Mucosa of rectum (tissue), 2 donors: ENCODE results near the gene GARNL3.
A peak's percentile ranks its signal among the peaks of the same experiment; 100 is the strongest.

Experiments
- H3K27ac ChIP-seq, 2 donors: one replicate each; pipeline ENCODE4 v1.7.0; 2013; ENCODE audit warnings: inconsistent platforms in 2 of 2, low read depth in 2 of 2, low read length in 2 of 2
- H3K27me3 ChIP-seq, 2 donors: one replicate each; pipeline ENCODE4 v1.7.0; 2013; ENCODE audit warnings: low read length in 2 of 2; ENCODE audit not compliant: control insufficient read depth in 2 of 2, insufficient read depth in 2 of 2
- H3K36me3 ChIP-seq, 2 donors: one replicate each; pipeline ENCODE4 v1.7.0; 2013; ENCODE audit warnings: low read length in 2 of 2; ENCODE audit not compliant: control insufficient read depth in 2 of 2, insufficient read depth in 2 of 2
- H3K4me1 ChIP-seq, 2 donors: one replicate each; pipeline ENCODE4 v1.7.0; 2013; ENCODE audit warnings: low read length in 2 of 2, mild to moderate bottlenecking in 1 of 2; ENCODE audit not compliant: control insufficient read depth in 2 of 2, insufficient read depth in 2 of 2
- H3K4me3 ChIP-seq, 2 donors: one replicate each; pipeline ENCODE4 v1.7.0; 2013; ENCODE audit warnings: low read length in 2 of 2
- H3K9ac ChIP-seq, 2 donors: one replicate each; pipeline ENCODE4 v1.7.0; 2013; ENCODE audit warnings: low read length in 2 of 2, low read depth in 1 of 2, mild to moderate bottlenecking in 1 of 2
- H3K9me3 ChIP-seq, 2 donors: one replicate each; pipeline ENCODE4 v1.7.0; 2013; ENCODE audit warnings: low read length in 2 of 2; ENCODE audit not compliant: control insufficient read depth in 2 of 2
- donor health status: healthy.
- donor health status: Normal muscosa, but diverticular disease.

The GARNL3 gene

DNA sequence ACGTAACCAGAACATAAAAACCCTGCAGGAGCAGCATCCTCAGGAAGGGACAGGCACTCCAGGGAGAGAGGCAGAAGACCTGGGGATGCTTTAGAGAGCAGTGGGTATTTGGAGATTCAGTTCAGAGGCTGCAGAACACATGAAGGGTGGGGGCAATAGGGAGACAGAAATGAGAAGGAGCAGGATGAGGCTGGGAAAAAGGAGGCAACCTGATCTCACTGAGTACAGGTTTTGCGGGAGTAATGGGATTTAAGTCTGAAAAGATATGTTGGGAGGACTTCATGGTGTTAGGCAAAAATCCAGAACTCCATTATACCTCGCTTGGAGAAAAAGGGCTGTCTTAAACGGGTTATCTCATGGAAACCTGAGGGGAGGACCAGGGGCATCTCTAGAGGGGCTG, 41.3 kb upstream of the GARNL3 start:
- H3K27me3 ChIP-seq = no peaks in the 10 kb centered on the region
- H3K4me3 ChIP-seq = no peak overlapping the region
- H3K4me1 ChIP-seq = peaks cover 8 to 11% of the 10 kb centered on the region in 2 donors
- H3K9ac ChIP-seq = no peak overlapping the region
- H3K36me3 ChIP-seq = no peaks in the 10 kb centered on the region
- no peak overlapping the region for H3K27ac ChIP-seq
- no peaks in the 10 kb centered on the region for H3K9me3 ChIP-seq

DNA sequence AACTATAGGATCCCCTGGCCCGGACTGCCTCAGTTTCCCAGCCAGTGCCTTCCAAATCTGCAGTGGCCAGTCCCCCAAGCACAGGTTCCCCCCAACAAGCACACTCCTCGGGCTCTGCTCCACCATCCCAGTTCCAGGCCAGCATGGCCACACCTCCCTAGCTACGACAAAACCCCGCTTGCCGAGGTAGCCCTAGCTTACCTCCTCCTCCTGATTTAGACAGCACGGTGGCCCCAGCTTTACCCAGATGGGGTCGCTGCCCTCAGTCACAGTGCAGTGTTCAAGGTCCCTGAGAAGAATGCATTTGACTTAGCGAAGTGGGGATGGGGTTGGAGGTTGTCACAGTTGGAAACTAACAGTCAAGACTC, 40.8 kb upstream of the GARNL3 start:
- no peaks in the 10 kb centered on the region for H3K27me3 ChIP-seq
- H3K9ac ChIP-seq = peak overlapping the region in 1 of 2 donors; percentile 3
- H3K4me3 ChIP-seq = peak overlapping the region; percentile 70 to 86
- H3K27ac ChIP-seq = no peak overlapping the region
- H3K9me3 ChIP-seq = no peaks in the 10 kb centered on the region
- H3K4me1 ChIP-seq = peaks cover 8 to 11% of the 10 kb centered on the region in 2 donors
- no peaks in the 10 kb centered on the region for H3K36me3 ChIP-seq

DNA sequence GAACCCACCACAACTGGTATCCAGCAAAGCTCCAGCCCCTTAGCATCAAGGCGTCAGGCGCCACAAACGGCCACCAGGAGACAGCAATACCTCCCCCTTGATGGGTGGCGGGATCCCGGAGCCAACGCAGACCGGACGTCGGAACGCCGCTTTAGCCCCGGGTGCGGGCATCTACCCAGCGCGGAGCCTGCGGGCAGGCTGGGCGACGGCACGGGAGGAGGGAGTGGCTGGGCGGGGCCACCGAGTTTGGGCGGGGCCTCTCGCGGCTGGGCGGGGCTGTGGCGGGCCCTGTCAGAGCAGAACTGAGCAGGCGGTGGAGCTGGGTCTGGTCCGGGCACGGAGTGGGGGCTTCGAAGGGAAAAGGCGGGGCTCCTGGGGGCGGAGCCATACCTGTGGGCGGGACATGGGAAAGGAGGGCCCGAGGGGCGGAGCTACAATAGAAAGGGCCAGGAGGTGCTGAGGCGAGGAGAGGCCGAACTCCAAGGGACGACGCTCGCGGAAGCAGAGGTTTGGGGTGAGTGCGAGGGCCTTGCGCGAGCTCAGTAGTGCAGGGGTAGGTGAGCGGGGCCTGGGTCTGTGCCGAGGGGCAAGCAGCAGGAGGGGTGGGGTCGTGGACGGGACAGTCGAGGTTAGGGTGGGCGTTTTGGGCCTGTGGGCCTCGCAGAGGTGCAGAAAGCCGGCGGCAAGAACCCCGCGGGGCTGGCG, 40.2 kb upstream of the GARNL3 start:
- Histone ChIP-seq H3K9ac (peak overlapping the region; percentile 60), H3K9me3 (no peaks in the 10 kb centered on the region), H3K27me3 (no peaks in the 10 kb centered on the region), H3K27ac (peak overlapping the region; percentile 77 to 81), H3K4me3 (peak overlapping the region; percentile 70 to 86), H3K36me3 (no peaks in the 10 kb centered on the region), H3K4me1 (peaks cover 8 to 11% of the 10 kb centered on the region in 2 donors)

DNA sequence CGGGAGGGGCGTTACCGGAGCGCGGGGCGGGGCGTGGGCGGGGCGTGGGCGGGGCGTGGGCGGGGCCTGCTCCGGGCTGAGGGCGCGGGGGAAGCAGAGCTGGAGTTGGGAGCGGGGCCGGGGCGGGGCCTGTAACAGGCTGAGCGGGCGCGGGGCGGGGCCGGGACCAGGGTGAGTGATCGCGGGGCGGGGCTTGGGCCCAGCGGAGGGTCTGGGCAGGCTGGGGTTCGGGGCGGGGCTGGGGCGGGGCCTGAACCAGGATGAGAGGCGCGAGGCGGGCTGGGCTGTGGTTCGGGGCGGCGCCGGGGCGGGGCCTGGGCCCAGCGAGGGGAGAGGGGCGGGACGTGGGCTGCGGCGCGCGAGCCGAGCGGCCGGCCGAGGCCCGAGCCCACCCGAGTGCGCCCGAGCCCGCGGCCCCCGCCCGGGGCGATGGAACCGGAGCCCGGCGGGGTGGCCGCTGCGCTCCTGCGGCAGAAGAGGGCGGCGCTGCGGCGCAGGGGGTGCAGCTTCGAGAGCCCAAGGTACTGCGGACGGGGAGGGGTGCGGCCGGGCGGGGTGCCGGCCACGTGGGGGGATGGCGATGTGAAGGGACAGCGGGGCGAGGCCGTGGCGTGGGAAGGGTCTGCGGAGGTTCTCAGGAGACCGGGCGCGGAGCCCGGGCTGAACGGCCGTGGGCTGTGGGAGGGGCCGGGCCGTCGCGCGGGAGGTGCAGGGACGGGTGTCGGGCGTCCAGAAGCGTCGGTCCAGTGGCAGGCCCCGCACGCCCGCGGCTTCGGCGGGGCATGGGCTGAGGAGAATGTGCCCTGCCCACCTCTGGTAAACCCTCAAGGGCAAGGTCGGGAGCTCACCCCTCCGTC, 39.5 kb upstream of the GARNL3 start:
- Histone ChIP-seq H3K4me3 (peak overlapping the region; percentile 70 to 86), H3K27ac (peak overlapping the region; percentile 77 to 81), H3K36me3 (no peaks in the 10 kb centered on the region), H3K9me3 (no peaks in the 10 kb centered on the region), H3K4me1 (peaks cover 8 to 11% of the 10 kb centered on the region in 2 donors), H3K27me3 (no peaks in the 10 kb centered on the region), H3K9ac (peak overlapping the region; percentile 41 to 46)

DNA sequence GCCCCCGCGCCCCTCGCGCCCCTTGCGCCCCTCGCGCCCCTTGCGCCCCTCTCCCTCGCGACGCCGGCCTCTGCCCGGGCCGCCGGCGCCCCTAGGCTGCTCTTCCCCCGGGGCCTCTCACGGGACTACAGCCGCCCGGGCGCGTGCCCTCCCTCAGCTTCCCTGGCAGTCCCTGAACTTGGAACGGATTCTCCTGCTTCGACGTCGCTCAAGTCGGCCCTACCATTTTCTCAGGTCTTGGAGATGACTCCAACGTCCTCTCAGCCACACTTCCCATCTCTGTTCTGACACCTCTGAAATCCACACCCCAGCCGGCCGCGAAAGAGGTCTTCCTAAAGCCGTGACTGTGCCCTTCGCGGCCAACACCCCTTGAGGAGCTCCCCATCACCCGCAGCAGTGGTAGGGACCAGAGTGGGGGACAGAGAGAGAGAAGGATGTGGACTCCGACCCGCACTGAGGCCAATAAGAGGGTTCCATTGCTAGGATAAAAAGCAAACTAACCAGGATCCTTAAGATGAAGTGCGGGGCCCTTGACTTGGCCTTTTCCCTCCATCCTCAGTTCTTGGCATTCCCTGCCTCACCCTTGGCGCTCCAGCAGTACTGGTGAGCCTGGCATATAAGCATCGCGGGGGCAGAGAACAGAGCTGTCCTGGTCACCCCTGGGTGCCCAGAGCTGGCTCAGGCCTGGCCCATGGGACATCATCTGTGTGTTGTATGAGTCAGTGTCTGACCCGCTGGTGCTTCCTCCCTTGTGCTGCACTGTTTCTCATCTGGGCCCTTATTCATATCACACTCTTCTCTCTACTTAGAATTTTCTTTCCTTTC, 38.6 kb upstream of the GARNL3 start:
- peaks cover 8 to 11% of the 10 kb centered on the region in 2 donors for H3K4me1 ChIP-seq
- H3K9me3 ChIP-seq = no peaks in the 10 kb centered on the region
- H3K9ac ChIP-seq = peak overlapping the region in 1 of 2 donors; percentile 46
- H3K36me3 ChIP-seq = no peaks in the 10 kb centered on the region
- peak overlapping the region; percentile 62 to 69 for H3K4me3 ChIP-seq
- no peaks in the 10 kb centered on the region for H3K27me3 ChIP-seq
- H3K27ac ChIP-seq = no peak overlapping the region

DNA sequence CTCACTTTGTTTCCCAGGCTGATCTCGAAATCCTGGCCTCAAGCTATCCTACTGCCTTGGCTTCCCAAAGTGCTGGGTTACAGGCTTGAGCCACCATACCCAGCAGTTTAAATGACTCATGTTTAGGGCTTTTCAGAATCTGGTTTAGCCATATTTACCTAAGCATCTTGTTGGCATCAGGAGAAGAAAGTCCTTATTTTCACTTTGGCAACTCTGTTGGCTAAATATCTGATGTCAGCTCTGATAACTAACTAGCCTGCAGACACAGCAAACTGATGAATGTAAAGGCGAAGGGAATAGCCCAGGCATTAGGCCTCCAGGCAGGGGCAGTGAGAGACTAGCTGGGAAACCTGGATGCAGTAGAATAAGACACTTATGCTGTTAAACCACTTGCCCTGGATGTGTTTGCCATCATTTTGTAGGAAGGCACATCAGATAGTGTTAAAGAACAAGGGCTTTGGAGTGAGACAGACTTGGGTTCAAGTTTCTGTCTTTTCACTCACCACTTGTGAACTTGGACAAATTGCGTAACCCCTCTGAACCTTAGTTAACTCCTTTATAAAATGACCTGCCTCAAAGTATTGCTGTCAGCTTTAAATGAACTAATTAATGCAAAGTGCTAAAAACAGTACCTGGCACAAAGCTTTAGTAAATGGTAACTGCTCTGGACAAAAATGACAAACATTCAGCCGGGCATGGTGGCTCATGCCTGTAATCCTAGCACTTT, 34.7 kb upstream of the GARNL3 start:
- no peak overlapping the region for H3K27ac ChIP-seq
- H3K27me3 ChIP-seq = no peaks in the 10 kb centered on the region
- no peak overlapping the region for H3K4me3 ChIP-seq
- H3K9me3 ChIP-seq = no peaks in the 10 kb centered on the region
- H3K36me3 ChIP-seq = no peaks in the 10 kb centered on the region
- H3K4me1 ChIP-seq = peaks cover 3 to 5% of the 10 kb centered on the region in 2 donors
- no peak overlapping the region for H3K9ac ChIP-seq

DNA sequence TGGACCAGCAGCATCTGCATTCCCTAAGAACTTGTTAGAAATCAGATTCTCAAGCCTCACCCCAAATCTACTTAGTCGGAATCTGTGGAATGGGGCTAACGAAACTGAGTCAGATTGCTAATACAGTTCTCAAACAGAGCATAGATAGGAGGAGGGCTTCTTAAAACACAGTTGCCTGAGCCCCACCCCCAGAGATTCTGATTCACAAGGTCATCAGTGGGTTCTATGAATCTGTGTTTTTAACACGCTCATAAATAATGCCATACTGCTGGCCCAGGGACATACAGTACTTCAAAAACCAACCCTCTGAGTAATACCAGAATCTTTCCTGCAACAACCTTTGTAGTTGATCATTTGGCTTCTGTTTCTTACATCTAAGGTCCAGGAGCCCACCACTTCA, 32.9 kb upstream of the GARNL3 start:
- Histone ChIP-seq H3K4me3 (no peak overlapping the region), H3K9ac (no peak overlapping the region), H3K4me1 (no peaks in the 10 kb centered on the region), H3K27me3 (no peaks in the 10 kb centered on the region), H3K27ac (no peak overlapping the region), H3K36me3 (no peaks in the 10 kb centered on the region), H3K9me3 (no peaks in the 10 kb centered on the region)

DNA sequence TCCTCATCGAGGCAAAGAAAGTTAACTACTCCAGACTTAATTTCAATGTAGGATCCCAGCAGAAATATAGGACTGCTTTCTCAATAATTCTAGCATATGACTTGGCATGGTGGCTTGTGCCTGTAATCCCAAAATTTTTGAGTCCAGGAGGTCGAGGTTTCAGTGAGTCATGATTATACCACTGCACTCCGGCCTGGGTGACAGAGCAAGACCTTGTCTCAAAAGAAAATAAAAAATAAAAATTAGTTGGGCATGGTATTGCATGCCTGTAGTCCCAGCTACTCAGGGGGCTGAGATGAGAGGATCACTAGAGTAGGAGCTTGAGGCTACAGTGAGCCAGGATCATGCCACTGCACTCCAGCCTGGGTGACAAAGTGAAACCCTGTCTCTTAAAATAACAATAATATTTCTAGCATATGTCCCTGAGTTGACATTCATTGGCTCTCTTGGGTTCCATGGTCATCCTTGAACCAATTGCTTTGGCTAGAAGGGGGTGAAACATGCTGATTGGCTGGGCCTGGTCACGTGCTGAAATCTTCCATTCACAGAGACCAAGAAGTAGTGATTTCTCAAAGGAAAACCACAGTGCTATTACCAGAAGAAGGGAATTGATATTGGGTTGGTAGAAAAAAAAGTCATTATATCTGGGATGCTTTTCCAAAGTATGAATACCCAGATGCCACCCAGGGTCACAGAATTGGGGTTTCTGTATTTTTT, 31.6 kb upstream of the GARNL3 start:
- H3K9ac ChIP-seq = no peak overlapping the region
- no peak overlapping the region for H3K4me3 ChIP-seq
- no peak overlapping the region for H3K27ac ChIP-seq
- no peaks in the 10 kb centered on the region for H3K4me1 ChIP-seq
- no peaks in the 10 kb centered on the region for H3K36me3 ChIP-seq
- H3K27me3 ChIP-seq = no peaks in the 10 kb centered on the region
- H3K9me3 ChIP-seq = no peaks in the 10 kb centered on the region

DNA sequence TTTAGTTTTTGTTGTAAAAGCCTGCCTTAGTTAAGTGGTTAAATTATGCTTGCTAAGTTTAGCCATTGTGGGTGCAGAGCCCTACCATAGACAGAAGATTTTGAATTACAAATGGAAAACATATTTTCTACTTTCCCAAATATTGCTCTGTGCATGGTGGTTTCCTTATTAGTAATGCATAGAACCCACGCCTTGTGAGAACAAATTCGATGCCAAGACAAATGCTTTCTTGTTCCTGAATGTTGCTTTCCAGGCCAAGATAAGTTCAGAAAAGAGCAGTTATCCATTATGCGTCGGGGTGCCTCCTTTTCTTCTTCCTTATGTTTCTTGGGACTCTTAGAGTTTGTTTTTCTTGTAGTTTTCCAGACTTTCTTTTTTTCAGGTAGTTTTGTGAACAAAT, 31.0 kb upstream of the GARNL3 start:
- H3K9ac ChIP-seq = no peak overlapping the region
- no peaks in the 10 kb centered on the region for H3K9me3 ChIP-seq
- no peaks in the 10 kb centered on the region for H3K27me3 ChIP-seq
- H3K36me3 ChIP-seq = no peaks in the 10 kb centered on the region
- no peak overlapping the region for H3K27ac ChIP-seq
- no peaks in the 10 kb centered on the region for H3K4me1 ChIP-seq
- no peak overlapping the region for H3K4me3 ChIP-seq
